Activated CD4-positive, alpha-beta memory T cell treated with anti-CD3 and anti-CD28 coated beads for 36 hours (primary cell): ENCODE measurements around the gene EMCN. TPM values are rescaled to one million over a fixed set of nuclear protein-coding genes. Genes with fewer than 3 reads are reported as not detected.
"Not testable (repeated sequence)": the region's sequence is repeated elsewhere in the genome, so short reads cannot be mapped to it uniquely, and the experiment has no call there.

Experiments used
- CTCF ChIA-PET: fragments of 350-600 bp; sonication (Branson Sonifier 250); formaldehyde crosslinking; loops from one replicate; lab custom pipeline; 2021; ENCODE audit warnings: antibody characterized with exemption, inconsistent platforms; lab: Charles Lee
- POLR2A ChIA-PET: fragments of 350-600 bp; sonication (Branson Sonifier 250); formaldehyde crosslinking; loops from one replicate; lab custom pipeline; 2021; ENCODE audit warnings: antibody characterized with exemption; lab: Charles Lee
- DNase-seq: peaks from one replicate; pipeline ENCODE4 v3.0.0-alpha.2; 2020
- H3K27ac Mint-ChIP-seq: one replicate; pipeline ENCODE4 v1.8.0; 2021; ENCODE audit warnings: mixed read lengths
- H3K27me3 Mint-ChIP-seq: one replicate; pipeline ENCODE4 v1.8.0; 2021; ENCODE audit warnings: mixed read lengths
- H3K36me3 Mint-ChIP-seq: one replicate; pipeline ENCODE4 v1.8.0; 2021; ENCODE audit warnings: mixed read lengths
- H3K4me1 Mint-ChIP-seq: one replicate; pipeline ENCODE4 v1.8.0; 2021; ENCODE audit warnings: low read depth, mixed read lengths
- H3K4me3 Mint-ChIP-seq: one replicate; pipeline ENCODE4 v1.8.0; 2021; ENCODE audit warnings: mild to moderate bottlenecking, mixed read lengths
- H3K9me3 Mint-ChIP-seq: one replicate; pipeline ENCODE4 v1.8.0; 2021; ENCODE audit warnings: mixed read lengths
- intact Hi-C: fragments of 100-400 bp; cut with micrococcal nuclease; formaldehyde crosslinking; loops from one replicate; pipeline ENCODE4 v1.15.1; 2023
- total RNA-seq, 2 experiments: library from RNA; stranded (reverse); gene quantifications; one replicate each; pipeline ENCODE4 v1.2.3, GENCODE V29; 2021

The EMCN gene
- total RNA-seq, 2 experiments from 2014 or later, result not detected

DNA sequence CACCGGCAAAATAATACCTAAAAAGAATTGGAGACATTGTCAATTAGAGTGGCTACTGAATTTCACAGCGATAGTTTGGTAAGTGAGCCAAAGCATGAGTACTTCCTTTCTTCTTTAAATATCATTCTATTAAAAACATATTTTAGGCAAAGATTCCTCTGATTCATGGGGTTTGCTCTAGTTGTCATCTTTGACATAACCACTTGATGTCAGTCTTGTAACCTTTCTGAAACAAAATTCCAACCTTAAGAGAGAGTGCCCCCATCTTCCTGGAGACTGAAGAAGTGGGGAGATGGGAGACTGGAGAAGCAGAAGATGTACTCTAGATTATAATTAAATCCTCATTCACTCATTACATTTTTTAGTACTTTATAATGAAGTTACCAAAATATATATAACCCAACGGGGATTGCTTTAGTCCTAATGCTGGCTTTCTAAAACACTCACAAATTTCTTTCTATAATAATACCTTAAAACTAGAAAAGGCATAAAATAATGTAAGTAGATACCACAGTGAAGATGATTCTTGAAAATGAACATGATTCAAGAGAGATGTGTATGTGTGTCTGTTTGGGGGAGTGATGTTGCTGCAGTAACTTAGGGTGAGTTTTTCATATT lies 96.4 kb downstream of the EMCN start:
- DNase-seq, result no peak
- intact Hi-C loops, result loop anchor here (10.0 kb wide), 2 partner anchors 327 to 1313 kb away; no protein-coding TSS in a partner anchor
- CTCF ChIA-PET, result no interaction called here
- H3K27ac Mint-ChIP-seq, result no peak overlapping the region
- H3K4me3 Mint-ChIP-seq, result no peak overlapping the region
- H3K4me1 Mint-ChIP-seq, result no peaks in the 10 kb centered on the region
- POLR2A ChIA-PET, result no interaction called here
- H3K36me3 Mint-ChIP-seq, result no peaks in the 10 kb centered on the region
- peaks cover 1% of the 10 kb centered on the region for H3K27me3 Mint-ChIP-seq
- no peaks in the 10 kb centered on the region for H3K9me3 Mint-ChIP-seq

DNA sequence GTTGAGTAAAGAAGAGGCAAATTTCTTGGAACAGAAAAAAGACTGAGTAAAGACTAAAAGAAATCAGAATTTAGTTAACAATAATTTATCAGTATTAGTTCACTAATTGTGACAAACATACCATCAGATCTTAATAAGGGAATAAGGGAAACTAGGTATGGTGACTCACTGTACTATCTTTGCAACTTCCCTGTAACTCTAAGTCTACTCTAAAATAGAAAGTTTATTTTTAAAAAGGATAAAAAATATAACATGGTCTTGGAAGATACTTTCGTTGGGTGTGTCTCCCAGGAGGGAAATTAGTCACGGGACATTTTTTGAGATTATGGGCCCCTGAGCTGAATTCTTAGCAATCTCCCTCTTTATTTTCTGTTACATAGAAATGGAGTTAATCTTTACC lies 97.3 kb downstream of the EMCN start:
- POLR2A ChIA-PET, result no interaction called here
- H3K36me3 Mint-ChIP-seq, result no peaks in the 10 kb centered on the region
- no peaks in the 10 kb centered on the region for H3K4me1 Mint-ChIP-seq
- peaks cover 1% of the 10 kb centered on the region for H3K27me3 Mint-ChIP-seq
- no peak overlapping the region for H3K4me3 Mint-ChIP-seq
- CTCF ChIA-PET, result no interaction called here
- no peak overlapping the region for H3K27ac Mint-ChIP-seq
- no peak for DNase-seq
- H3K9me3 Mint-ChIP-seq, result no peaks in the 10 kb centered on the region
- intact Hi-C loops, result loop anchor here (10.0 kb wide), 2 partner anchors 326 to 1314 kb away; no protein-coding TSS in a partner anchor

DNA sequence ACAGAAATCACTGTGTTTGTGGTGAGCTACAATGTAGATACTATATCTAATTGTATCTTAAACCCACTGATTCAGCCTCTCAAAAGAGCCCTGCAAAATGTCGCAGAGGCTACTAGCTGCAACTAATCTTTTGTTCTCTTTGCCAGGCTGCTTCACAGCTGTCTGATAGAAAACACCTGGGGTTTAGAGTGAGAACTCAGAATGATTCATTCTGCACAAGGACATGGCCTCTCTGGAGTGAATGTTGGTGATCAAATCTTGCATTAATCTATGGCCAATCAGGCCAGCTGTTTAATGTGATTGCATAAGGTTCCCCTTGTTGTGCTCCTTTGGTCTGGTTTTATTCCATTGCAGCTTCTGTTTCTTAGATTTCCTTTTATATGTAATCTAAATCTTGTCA lies 100.3 kb downstream of the EMCN start:
- intact Hi-C loops, result no loop called here
- H3K4me1 Mint-ChIP-seq, result no peaks in the 10 kb centered on the region
- H3K4me3 Mint-ChIP-seq, result no peak overlapping the region
- no peak overlapping the region for H3K27ac Mint-ChIP-seq
- H3K36me3 Mint-ChIP-seq, result no peaks in the 10 kb centered on the region
- no peak for DNase-seq
- ChIA-PET POLR2A (no interaction called here), CTCF (no interaction called here)
- H3K27me3 Mint-ChIP-seq, result no peaks in the 10 kb centered on the region
- no peaks in the 10 kb centered on the region for H3K9me3 Mint-ChIP-seq

GRCh38 chr4:100414016-100414790 lies 103.6 kb downstream of the EMCN start:
- Mint-ChIP-seq H3K4me1 (no peaks in the 10 kb centered on the region), H3K9me3 (no peaks in the 10 kb centered on the region), H3K27ac (no peak overlapping the region), H3K27me3 (no peaks in the 10 kb centered on the region), H3K4me3 (no peak overlapping the region), H3K36me3 (no peaks in the 10 kb centered on the region)
- CTCF ChIA-PET, result no interaction called here
- intact Hi-C loops, result no loop called here
- POLR2A ChIA-PET, result no interaction called here
- no peak for DNase-seq

DNA sequence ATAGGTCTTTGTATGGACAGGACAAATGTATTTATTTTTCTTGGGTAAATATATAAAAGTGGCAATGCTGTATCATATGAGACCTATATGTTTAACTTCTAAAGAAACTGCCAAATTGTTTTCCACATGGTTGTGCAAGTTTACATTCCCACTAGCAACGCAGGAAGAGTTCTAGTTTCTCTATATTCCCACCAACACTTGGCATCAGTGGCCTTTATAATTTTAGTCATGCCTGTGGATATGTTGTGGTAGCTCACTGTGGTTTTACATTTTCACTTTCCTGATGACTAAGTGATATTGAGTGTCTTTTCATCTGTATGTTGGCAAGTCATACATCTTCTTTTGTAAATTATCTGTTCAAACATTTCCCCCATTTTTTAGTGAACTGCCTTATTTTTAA lies 126.0 kb downstream of the EMCN start:
- Mint-ChIP-seq H3K36me3 (no peaks in the 10 kb centered on the region), H3K4me3 (no peak overlapping the region), H3K27ac (no peak overlapping the region), H3K27me3 (peaks cover 5% of the 10 kb centered on the region), H3K4me1 (no peaks in the 10 kb centered on the region), H3K9me3 (no peaks in the 10 kb centered on the region)
- intact Hi-C loops, result no loop called here
- CTCF ChIA-PET, result no interaction called here
- DNase-seq, result no peak
- POLR2A ChIA-PET, result no interaction called here

DNA sequence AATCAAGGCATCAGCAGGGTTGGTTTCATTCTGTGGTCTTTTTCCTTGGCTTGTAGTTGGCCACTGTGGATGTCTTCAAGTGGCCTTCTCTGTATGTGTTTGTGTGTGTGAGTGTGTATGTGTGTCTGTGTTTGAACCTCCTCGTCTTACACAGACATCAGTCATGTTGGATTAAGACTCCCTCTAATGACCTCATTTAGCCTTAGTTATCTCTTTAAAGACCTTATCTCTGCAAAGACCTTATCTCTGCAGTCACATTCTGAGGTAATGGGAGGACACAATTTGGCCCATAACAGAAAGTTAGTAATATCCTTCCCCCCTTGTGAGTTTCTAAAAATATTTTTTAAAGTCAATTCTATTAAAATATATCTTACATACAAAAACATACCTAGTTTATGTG lies 126.7 kb downstream of the EMCN start:
- Mint-ChIP-seq H3K9me3 (no peaks in the 10 kb centered on the region), H3K36me3 (no peaks in the 10 kb centered on the region), H3K27me3 (peaks cover 5% of the 10 kb centered on the region), H3K27ac (no peak overlapping the region), H3K4me1 (no peaks in the 10 kb centered on the region), H3K4me3 (no peak overlapping the region)
- ChIA-PET POLR2A (no interaction called here), CTCF (no interaction called here)
- intact Hi-C loops, result no loop called here
- DNase-seq, result no peak

DNA sequence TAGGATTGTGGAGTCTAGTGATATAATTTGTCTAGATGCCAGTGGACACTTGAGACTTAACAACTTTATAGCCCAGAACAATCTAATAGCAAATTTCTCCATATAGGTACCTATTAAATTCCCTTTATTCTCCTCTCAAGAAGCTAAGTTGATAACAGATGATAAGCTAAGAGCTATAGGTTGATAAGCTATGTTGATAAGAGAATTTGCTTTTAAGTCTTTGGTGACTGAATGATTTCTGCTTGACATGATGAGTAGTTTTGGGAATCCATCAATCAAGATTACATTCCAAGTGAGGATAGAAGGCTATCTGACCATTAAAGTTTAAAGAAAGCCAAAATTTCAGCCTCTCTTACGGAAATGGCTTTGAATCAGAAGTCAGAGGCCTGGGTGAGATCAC lies 131.6 kb downstream of the EMCN start:
- Mint-ChIP-seq H3K4me1 (no peaks in the 10 kb centered on the region), H3K27ac (no peak overlapping the region), H3K4me3 (no peak overlapping the region), H3K36me3 (no peaks in the 10 kb centered on the region), H3K27me3 (no peaks in the 10 kb centered on the region), H3K9me3 (no peaks in the 10 kb centered on the region)
- intact Hi-C loops, result no loop called here
- CTCF ChIA-PET, result no interaction called here
- POLR2A ChIA-PET, result no interaction called here
- no peak for DNase-seq

- H3K27ac Mint-ChIP-seq, H3K4me1 Mint-ChIP-seq, H3K36me3 Mint-ChIP-seq, intact Hi-C loops, H3K9me3 Mint-ChIP-seq, POLR2A ChIA-PET, H3K27me3 Mint-ChIP-seq, DNase-seq, H3K4me3 Mint-ChIP-seq: not testable (repeated sequence)
- CTCF ChIA-PET, result interaction anchor here (0.9 kb wide), 1 partner anchor 8 kb away, joined by 3 read pairs; no protein-coding TSS in a partner anchor
These were observed 137.4 kb downstream of the EMCN start for GRCh38 chr4:100380401-100380800.

DNA sequence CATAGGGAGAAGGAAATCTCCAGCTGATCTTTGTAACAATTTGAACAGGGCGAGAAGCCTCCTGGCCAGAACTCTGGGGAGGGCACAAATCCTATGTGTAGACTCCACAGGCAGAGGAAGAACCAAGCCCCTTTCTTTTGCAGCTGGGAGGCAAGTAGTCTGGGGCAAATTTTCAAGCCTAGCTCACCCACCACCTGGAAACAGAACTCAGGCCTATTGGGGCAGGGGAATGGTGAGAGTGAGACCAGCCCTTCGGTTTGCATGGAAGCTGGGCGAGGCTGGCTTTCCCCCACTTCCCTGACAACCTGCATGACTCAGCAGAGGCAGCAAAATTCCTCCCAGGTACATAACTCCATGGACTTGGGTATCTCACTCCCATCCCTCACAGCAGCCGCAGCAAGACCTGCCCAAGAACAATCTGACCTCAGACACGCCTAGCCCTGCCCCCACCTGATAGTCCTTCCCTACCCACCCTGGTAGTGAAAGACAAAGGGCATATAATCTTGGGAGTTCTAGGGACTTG lies 138.2 kb downstream of the EMCN start:
- ChIA-PET POLR2A (no interaction called here), CTCF (no interaction called here)
- Mint-ChIP-seq H3K36me3 (no peaks in the 10 kb centered on the region), H3K27ac (no peak overlapping the region), H3K9me3 (no peaks in the 10 kb centered on the region), H3K4me1 (no peaks in the 10 kb centered on the region), H3K27me3 (peaks cover 8% of the 10 kb centered on the region), H3K4me3 (no peak overlapping the region)
- intact Hi-C loops, result no loop called here
- no peak for DNase-seq

DNA sequence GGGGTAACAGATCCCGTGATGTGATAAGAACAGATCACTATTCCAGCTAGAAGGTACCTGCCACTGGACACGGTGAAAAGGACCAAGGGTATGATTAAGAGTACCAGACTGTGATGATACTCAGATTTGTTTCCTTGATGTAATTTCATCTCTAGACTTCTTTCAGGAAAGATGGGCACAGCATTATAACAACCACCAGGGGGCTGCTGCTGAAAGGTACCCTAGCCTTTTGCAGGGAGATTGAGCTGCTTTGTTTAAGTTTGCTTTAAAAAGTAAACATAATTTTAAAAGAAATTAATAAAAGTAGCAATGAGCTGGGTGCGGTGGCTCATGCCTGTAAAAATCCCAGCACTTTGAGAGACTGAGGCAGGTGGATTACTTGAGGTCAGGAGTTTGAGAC lies 145.4 kb downstream of the EMCN start:
- no peak overlapping the region for H3K27ac Mint-ChIP-seq
- intact Hi-C loops, result no loop called here
- H3K9me3 Mint-ChIP-seq, result no peaks in the 10 kb centered on the region
- no peaks in the 10 kb centered on the region for H3K36me3 Mint-ChIP-seq
- CTCF ChIA-PET, result interaction anchor here (0.7 to 1.1 kb wide), 3 partner anchors 10 to 279 kb away, joined by 3 read pairs; no protein-coding TSS in a partner anchor
- peaks cover 2% of the 10 kb centered on the region for H3K27me3 Mint-ChIP-seq
- POLR2A ChIA-PET, result no interaction called here
- no peak for DNase-seq
- H3K4me1 Mint-ChIP-seq, result no peaks in the 10 kb centered on the region
- H3K4me3 Mint-ChIP-seq, result no peak overlapping the region

GRCh38 chr4:100369871-100370270 lies 148.0 kb downstream of the EMCN start:
- Mint-ChIP-seq H3K4me3 (no peak overlapping the region), H3K36me3 (no peaks in the 10 kb centered on the region), H3K27me3 (peaks cover 2% of the 10 kb centered on the region), H3K9me3 (no peaks in the 10 kb centered on the region), H3K27ac (no peak overlapping the region), H3K4me1 (no peaks in the 10 kb centered on the region)
- intact Hi-C loops, result no loop called here
- POLR2A ChIA-PET, result no interaction called here
- no peak for DNase-seq
- CTCF ChIA-PET, result no interaction called here

DNA sequence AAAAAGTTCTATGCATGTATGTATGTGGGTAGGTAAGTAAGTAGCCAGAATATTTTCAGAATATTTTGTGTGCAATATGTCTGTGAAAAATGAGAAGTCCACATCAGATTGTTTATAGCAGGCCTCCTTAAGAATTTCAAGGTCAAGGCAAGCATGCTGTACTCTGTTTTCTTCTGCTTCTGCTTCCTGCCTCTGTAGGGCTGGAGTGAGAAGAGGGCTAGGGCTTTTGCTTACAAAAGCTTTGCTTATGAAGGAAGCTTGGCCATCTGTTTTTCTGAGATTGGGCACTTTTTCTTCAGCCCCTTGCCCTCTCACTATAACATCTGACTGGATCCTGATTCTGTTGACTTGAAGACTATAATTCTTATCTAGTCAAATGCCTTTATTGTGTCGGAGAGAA lies 150.4 kb downstream of the EMCN start:
- no peak overlapping the region for H3K27ac Mint-ChIP-seq
- no peaks in the 10 kb centered on the region for H3K36me3 Mint-ChIP-seq
- CTCF ChIA-PET, result no interaction called here
- no peaks in the 10 kb centered on the region for H3K9me3 Mint-ChIP-seq
- intact Hi-C loops, result no loop called here
- no peak overlapping the region for H3K4me3 Mint-ChIP-seq
- no peak for DNase-seq
- H3K4me1 Mint-ChIP-seq, result no peaks in the 10 kb centered on the region
- H3K27me3 Mint-ChIP-seq, result peaks cover 2% of the 10 kb centered on the region
- POLR2A ChIA-PET, result no interaction called here
